Panc1 (cell line): Measurements from ENCODE around the gene GPR149.

Experiments
- SIN3A ChIP-seq: IDR thresholded peaks from 2 replicates; pipeline ENCODE4 v1.6.1; 2012; ENCODE audit warnings: low read depth, mild to moderate bottlenecking, low read length, moderate library complexity, borderline replicate concordance; ENCODE audit not compliant: insufficient read depth
- TF ChIP-seq, protein P1 (sequence below): fragments of 450-650 bp; IDR thresholded peaks from 2 replicates; pipeline ENCODE4 v1.5.1; 2017; ENCODE audit warnings: mild to moderate bottlenecking

GRCh38 chr3:154364849-154365248 lies 65.1 kb downstream of the GPR149 start:
- TF ChIP-seq, protein P1, sequence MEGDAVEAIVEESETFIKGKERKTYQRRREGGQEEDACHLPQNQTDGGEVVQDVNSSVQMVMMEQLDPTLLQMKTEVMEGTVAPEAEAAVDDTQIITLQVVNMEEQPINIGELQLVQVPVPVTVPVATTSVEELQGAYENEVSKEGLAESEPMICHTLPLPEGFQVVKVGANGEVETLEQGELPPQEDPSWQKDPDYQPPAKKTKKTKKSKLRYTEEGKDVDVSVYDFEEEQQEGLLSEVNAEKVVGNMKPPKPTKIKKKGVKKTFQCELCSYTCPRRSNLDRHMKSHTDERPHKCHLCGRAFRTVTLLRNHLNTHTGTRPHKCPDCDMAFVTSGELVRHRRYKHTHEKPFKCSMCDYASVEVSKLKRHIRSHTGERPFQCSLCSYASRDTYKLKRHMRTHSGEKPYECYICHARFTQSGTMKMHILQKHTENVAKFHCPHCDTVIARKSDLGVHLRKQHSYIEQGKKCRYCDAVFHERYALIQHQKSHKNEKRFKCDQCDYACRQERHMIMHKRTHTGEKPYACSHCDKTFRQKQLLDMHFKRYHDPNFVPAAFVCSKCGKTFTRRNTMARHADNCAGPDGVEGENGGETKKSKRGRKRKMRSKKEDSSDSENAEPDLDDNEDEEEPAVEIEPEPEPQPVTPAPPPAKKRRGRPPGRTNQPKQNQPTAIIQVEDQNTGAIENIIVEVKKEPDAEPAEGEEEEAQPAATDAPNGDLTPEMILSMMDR: no peak
- TF ChIP-seq SIN3A: no peak
